AG04449 (cell line): ENCODE measurements around the gene FAM118B.

Source experiments
- CTCF ChIA-PET: fragments of 350-600 bp; formaldehyde crosslinking; extraction: SDS; loops from one replicate; lab custom pipeline; 2021; ENCODE audit warnings: antibody characterized with exemption; lab: Yijun Ruan, JAX
- POLR2A ChIA-PET: fragments of 400-600, 350-600 bp; formaldehyde crosslinking; extraction: SDS; loops from one replicate; lab custom pipeline; 2020; ENCODE audit warnings: antibody characterized with exemption, inconsistent platforms; lab: Yijun Ruan, JAX
- DNase-seq: peaks from one replicate; pipeline ENCODE4 v3.0.0-alpha.2; 2010; ENCODE audit warnings: low read depth, low spot score
- H3K4me3 ChIP-seq: 2 replicates; pipeline ENCODE4 v1.5.1; 2011; ENCODE audit warnings: low read depth, mild to moderate bottlenecking, control low read depth, low read length
- TF ChIP-seq, protein P1 (sequence below): IDR thresholded peaks from one replicate; pipeline ENCODE4 v1.5.1; 2011; ENCODE audit warnings: mild to moderate bottlenecking, moderate library complexity, low read length, control low read depth, inconsistent platforms; ENCODE audit not compliant: insufficient read depth; ENCODE audit errors: missing control alignments

Gene FAM118B

DNA sequence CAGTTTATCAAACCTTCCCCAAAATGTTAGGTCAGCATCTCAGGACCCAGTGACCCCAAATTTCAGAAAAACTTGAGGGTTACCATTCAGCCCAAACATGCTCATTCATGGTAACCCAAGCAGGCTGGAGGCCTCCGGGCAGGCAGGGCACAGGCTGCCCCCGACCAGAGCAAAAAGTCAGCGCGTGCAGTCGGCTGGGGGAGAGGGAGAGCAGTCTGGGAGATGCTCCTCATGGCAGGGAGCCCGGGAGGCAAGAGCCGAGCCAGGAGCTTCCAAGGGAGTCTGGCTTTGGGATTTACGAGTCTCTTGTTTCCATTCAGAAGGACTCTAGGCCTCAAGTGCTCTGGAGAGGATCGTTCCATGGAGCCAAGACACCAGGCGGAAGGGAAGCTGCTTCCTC, 45.8 kb upstream of the FAM118B start:
- ChIA-PET POLR2A (no interaction called here), CTCF (no interaction called here)
- DNase-seq = no peak
- H3K4me3 ChIP-seq = no peak overlapping the region
- TF ChIP-seq, protein P1, sequence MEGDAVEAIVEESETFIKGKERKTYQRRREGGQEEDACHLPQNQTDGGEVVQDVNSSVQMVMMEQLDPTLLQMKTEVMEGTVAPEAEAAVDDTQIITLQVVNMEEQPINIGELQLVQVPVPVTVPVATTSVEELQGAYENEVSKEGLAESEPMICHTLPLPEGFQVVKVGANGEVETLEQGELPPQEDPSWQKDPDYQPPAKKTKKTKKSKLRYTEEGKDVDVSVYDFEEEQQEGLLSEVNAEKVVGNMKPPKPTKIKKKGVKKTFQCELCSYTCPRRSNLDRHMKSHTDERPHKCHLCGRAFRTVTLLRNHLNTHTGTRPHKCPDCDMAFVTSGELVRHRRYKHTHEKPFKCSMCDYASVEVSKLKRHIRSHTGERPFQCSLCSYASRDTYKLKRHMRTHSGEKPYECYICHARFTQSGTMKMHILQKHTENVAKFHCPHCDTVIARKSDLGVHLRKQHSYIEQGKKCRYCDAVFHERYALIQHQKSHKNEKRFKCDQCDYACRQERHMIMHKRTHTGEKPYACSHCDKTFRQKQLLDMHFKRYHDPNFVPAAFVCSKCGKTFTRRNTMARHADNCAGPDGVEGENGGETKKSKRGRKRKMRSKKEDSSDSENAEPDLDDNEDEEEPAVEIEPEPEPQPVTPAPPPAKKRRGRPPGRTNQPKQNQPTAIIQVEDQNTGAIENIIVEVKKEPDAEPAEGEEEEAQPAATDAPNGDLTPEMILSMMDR = no peak

GRCh38 chr11:126166413-126166812, 45.2 kb upstream of the FAM118B start:
- ChIA-PET CTCF (no interaction called here), POLR2A (no interaction called here)
- no peak for DNase-seq
- no peak overlapping the region for H3K4me3 ChIP-seq
- TF ChIP-seq, protein P1 = no peak

DNA sequence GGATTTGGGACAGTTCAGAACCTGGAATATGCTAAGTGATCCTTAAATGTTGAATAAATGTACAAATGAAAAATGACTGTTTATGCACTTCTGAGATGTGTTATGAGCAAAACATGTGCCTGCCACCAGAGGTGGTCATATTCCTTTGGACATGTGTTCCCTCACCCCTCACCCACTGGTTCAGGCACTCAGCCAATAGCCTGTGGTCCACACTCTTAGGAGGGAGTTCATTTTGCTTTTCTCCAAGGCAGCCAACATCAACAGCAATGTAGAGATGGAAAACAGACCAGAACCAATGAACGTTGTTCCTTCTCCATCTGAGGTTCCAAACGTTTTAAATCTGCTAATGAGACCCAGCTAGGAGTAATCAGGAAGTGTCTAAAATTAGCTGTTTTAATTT, 44.1 kb upstream of the FAM118B start:
- CTCF ChIA-PET = no interaction called here
- no peak for DNase-seq
- TF ChIP-seq, protein P1 = no peak
- no peak overlapping the region for H3K4me3 ChIP-seq
- POLR2A ChIA-PET = no interaction called here

DNA sequence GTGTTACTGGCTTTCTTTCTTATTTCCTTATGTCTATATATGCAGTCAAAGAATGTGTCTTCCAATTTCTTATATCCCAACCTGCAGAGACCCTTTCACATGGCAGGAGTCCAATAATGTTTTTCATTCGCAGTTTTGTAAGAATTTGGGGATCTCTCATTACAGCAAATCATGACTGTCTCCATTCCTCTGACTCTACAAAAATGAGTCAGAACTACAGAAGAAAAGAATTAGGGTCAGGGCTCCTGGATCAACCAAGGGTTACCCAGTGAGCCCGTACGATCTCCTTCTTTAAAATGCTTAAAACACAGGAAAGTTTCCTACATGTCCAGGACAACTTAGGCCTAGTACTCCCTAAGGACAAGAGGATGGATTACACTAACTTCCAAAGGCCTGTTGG, 42.3 kb upstream of the FAM118B start:
- DNase-seq = no peak
- H3K4me3 ChIP-seq = no peak overlapping the region
- ChIA-PET POLR2A (no interaction called here), CTCF (no interaction called here)
- TF ChIP-seq, protein P1 = no peak

DNA sequence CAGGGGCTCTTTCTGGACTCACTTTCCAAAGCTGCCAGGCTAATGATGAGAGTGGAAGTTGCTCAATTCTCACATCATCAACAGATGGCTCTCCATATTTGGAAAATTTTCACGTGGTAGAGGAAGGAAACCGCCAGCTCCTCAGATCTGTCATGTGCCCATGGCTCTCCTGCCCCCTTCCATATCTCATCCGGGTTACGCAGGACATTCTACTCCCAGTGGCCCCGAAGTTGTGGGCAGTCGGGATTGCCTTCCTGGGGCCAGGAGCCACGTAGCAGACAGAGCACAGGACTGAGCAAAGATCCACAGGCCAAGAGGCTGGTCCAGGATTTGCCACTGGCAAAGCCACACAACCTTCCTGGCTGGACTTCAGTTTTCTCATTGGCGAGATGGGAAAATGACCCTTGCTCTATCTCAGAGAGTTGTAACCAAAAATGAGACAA, 39.0 kb upstream of the FAM118B start:
- ChIA-PET POLR2A (no interaction called here), CTCF (no interaction called here)
- no peak overlapping the region for H3K4me3 ChIP-seq
- TF ChIP-seq, protein P1 = no peak
- DNase-seq = peak; percentile 47

DNA sequence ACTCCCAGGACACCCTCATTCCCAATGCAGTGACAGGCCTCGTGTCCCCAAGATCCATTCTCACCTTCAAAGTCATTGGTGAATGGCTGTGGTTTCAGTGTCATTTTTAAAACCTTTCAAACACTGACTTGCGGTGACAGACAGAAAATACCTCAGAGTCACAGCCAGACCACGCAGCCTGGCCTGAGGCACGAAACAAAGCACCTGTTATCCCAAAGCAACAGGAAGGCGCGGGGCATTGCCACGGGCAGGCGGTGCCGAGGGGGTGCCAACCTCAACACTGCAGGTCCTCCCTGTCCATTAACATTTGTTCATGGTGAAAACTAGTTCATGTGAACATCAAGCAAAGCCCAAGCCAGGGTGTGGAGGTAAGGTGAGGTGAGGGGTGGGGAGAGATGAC, 38.3 kb upstream of the FAM118B start:
- no peak overlapping the region for H3K4me3 ChIP-seq
- DNase-seq = no peak
- TF ChIP-seq, protein P1 = no peak
- POLR2A ChIA-PET = no interaction called here
- CTCF ChIA-PET = no interaction called here

GRCh38 chr11:126174816-126175215, 36.8 kb upstream of the FAM118B start:
- POLR2A ChIA-PET = no interaction called here
- no peak overlapping the region for H3K4me3 ChIP-seq
- no peak for DNase-seq
- CTCF ChIA-PET = interaction anchor here (1.5 to 1.7 kb wide), 2 partner anchors 19 to 249 kb away, joined by 3 to 5 read pairs; no protein-coding TSS in a partner anchor
- TF ChIP-seq, protein P1 = no peak
